Sigmoid colon (tissue), 7 donors: Measurements from ENCODE around the gene TBC1D22A. TPM values are rescaled to one million over a fixed set of nuclear protein-coding genes. Genes with fewer than 3 reads are reported as not detected.

Experiments
- DNase-seq: peaks from one replicate; pipeline ENCODE4 v3.0.0-alpha.2; 2019
- H3K27ac ChIP-seq, 4 donors: fragments of 200-600 bp; sonication (generic); one replicate each; pipeline ENCODE4 v1.5.1; 2016 to 2019; ENCODE audit warnings: mild to moderate bottlenecking in 1 of 4
- H3K27me3 ChIP-seq, 3 donors: fragments of 200-600 bp; sonication (generic); one replicate each; pipeline ENCODE4 v1.5.1; 2019; ENCODE audit warnings: mild to moderate bottlenecking in 1 of 3
- H3K36me3 ChIP-seq, 4 donors: fragments of 200-600 bp; sonication (generic); one replicate each; pipeline ENCODE4 v1.5.1; 2016 to 2019
- H3K4me1 ChIP-seq, 4 donors: fragments of 200-600 bp; sonication (generic); one replicate each; pipeline ENCODE4 v1.5.1; 2017 to 2019
- H3K4me3 ChIP-seq, 4 donors: fragments of 200-600 bp; sonication (generic); one replicate each; pipeline ENCODE4 v1.5.1; 2017 to 2019; ENCODE audit warnings: mild to moderate bottlenecking in 2 of 4, moderate library complexity in 1 of 4
- H3K9me3 ChIP-seq, 4 donors: fragments of 200-600 bp in 3 of 4; sonication (generic) in 3 of 4; one replicate each; pipeline versions ENCODE4 v1.5.1 to v1.6.1; 2013 to 2019
- EP300 ChIP-seq, 4 donors: sonication (generic); formaldehyde crosslinking; IDR thresholded peaks; one replicate each; pipeline ENCODE4 v1.6.1; 2017; ENCODE audit warnings: antibody characterized with exemption in 4 of 4
- POLR2A ChIP-seq, 2 donors: fragments of 450-650 bp; IDR thresholded peaks; one replicate each; pipeline ENCODE4 v1.6.1; 2016; ENCODE audit warnings: antibody characterized with exemption in 2 of 2, mild to moderate bottlenecking in 2 of 2, moderate library complexity in 2 of 2
- POLR2AphosphoS5 ChIP-seq, 4 donors: sonication (generic); formaldehyde crosslinking; IDR thresholded peaks; one replicate each; pipeline ENCODE4 v1.6.1; 2017; ENCODE audit warnings: antibody characterized with exemption in 4 of 4
- WGBS, 2 donors: extraction: QIAGEN DNeasy Blood & Tissue Kit; methylation state at CpG; one replicate each; pipeline ENCODE4 v1.1.7; 2013; 5-methylcytosine and 5-hydroxymethylcytosine counted together
- intact Hi-C: fragments of 100-400 bp; cut with DNase I; formaldehyde crosslinking; loops from one replicate; pipeline ENCODE4 v1.15.1; 2023
- polyA plus RNA-seq, 3 donors: library from polyadenylated mRNA; stranded (reverse); fragments of 200-250 nt; gene quantifications; one replicate each; pipeline ENCODE4 v1.2.3, GENCODE V29; 2013
- total RNA-seq, 4 donors: library from RNA; depleted of rRNA; stranded (reverse); fragments of >200 nt; gene quantifications; one replicate each; pipeline ENCODE4 v1.1.0, GENCODE V29; 2016
- TF ChIP-seq, protein P1 (sequence below), 4 experiments: fragments of 450-650 bp in 3 of 4; fragments of 200-600 bp in 1 of 4; IDR thresholded peaks; one replicate each; pipeline ENCODE4 v1.5.1; 2016 to 2019; ENCODE audit warnings: antibody characterized with exemption in 4 of 4, mild to moderate bottlenecking in 3 of 4, moderate library complexity in 2 of 4
- donor health status: healthy with polysubstance abuse.
- donor health status: Bipolar disorder and iron deficiency.
- donor health status: healthy.

TBC1D22A gene
- total and polyA plus RNA-seq, 7 donors = 13.6 to 34.6 (median 14.3) TPM

DNA sequence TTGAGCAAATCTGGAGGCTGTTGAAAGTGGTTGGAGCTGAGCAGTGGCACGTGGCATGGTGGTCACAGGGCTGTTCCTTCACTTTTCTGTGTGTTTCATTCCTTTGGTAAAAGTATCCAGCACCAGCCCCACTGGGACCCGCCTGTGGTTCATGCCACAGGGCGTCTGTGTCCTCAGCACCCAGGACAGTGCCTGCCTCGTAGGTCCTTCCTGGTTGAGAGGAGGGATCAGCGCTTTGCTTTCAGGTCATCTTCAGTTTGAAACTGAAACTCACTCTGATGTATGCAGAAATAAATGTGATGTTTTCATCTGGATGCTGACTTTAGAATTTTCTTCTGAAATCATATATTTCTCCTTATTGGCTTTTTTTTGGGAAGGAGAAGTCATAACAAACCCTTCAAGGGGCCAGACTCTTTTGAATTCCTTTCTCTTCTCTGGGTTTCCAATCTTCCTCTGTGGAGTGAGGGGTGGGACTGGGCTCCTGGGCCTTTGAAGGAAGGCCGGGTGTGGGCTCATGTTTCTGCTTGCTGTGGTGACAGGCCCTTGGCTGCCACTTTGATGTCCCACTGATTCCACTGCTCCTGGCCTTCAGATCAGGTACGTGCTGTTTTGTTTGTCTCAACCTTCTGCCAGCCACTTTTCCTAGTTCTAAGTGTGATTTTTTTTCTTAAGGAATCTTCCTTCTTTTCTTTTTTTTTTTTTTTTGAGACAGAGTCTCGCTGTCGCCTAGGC is 26.2 kb downstream of the TBC1D22A start:
- intact Hi-C loops = no loop called here
- Histone ChIP-seq H3K4me3 (no peak overlapping the region), H3K27ac (no peak overlapping the region), H3K4me1 (peaks cover 0 to 13% (median 8%) of the 10 kb centered on the region in 4 donors), H3K36me3 (peaks cover 2 to 11% (median 6%) of the 10 kb centered on the region in 4 donors), H3K9me3 (no peaks in the 10 kb centered on the region), H3K27me3 (no peaks in the 10 kb centered on the region)
- WGBS, 2 donors = 78 to 86% methylated on average over 9 of the region's 9 CpGs
- TF ChIP-seq EP300 (IDR thresholded peaks at IDR 0.05) (no peak), POLR2AphosphoS5 (IDR thresholded peaks at IDR 0.05) (no peak), POLR2A (IDR thresholded peaks at IDR 0.05) (no peak)
- TF ChIP-seq, protein P1, sequence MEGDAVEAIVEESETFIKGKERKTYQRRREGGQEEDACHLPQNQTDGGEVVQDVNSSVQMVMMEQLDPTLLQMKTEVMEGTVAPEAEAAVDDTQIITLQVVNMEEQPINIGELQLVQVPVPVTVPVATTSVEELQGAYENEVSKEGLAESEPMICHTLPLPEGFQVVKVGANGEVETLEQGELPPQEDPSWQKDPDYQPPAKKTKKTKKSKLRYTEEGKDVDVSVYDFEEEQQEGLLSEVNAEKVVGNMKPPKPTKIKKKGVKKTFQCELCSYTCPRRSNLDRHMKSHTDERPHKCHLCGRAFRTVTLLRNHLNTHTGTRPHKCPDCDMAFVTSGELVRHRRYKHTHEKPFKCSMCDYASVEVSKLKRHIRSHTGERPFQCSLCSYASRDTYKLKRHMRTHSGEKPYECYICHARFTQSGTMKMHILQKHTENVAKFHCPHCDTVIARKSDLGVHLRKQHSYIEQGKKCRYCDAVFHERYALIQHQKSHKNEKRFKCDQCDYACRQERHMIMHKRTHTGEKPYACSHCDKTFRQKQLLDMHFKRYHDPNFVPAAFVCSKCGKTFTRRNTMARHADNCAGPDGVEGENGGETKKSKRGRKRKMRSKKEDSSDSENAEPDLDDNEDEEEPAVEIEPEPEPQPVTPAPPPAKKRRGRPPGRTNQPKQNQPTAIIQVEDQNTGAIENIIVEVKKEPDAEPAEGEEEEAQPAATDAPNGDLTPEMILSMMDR (IDR thresholded peaks at IDR 0.05) = no peak
- peak; percentile 52 for DNase-seq

- 91 to 93% methylated on average over 10 of the region's 10 CpGs for WGBS, 2 donors
- H3K9me3 ChIP-seq = no peaks in the 10 kb centered on the region
- intact Hi-C loops = no loop called here
- H3K36me3 ChIP-seq = peaks cover 7 to 23% (median 17%) of the 10 kb centered on the region in 4 donors
- H3K27ac ChIP-seq = no peak overlapping the region
- peak; percentile 34 for DNase-seq
- no peaks in the 10 kb centered on the region for H3K27me3 ChIP-seq
- H3K4me1 ChIP-seq = peaks cover 0 to 13% (median 8%) of the 10 kb centered on the region in 4 donors
- no peak overlapping the region for H3K4me3 ChIP-seq
- TF ChIP-seq POLR2AphosphoS5 (IDR thresholded peaks at IDR 0.05) = no peak
- TF ChIP-seq, protein P1 (IDR thresholded peaks at IDR 0.05) = no peak
- TF ChIP-seq POLR2A (IDR thresholded peaks at IDR 0.05) = no peak
- no peak for TF ChIP-seq EP300 (IDR thresholded peaks at IDR 0.05)
These were observed 27.5 kb downstream of the TBC1D22A start for GRCh38 chr22:46789992-46790391.

GRCh38 chr22:46791201-46791731 is 28.8 kb downstream of the TBC1D22A start:
- peak overlapping the region; percentile 53 to 68 (median 58) for H3K27ac ChIP-seq
- 37 to 74% methylated on average over 13 of the region's 13 CpGs for WGBS, 2 donors
- no peaks in the 10 kb centered on the region for H3K9me3 ChIP-seq
- intact Hi-C loops = no loop called here
- TF ChIP-seq EP300 (IDR thresholded peaks at IDR 0.05) (no peak), POLR2AphosphoS5 (IDR thresholded peaks at IDR 0.05) (no peak), POLR2A (IDR thresholded peaks at IDR 0.05) (no peak)
- TF ChIP-seq, protein P1 (IDR thresholded peaks at IDR 0.05) = no peak
- H3K4me1 ChIP-seq = peaks cover 0 to 13% (median 8%) of the 10 kb centered on the region in 4 donors
- peak; percentile 84 for DNase-seq
- peaks cover 7 to 29% (median 21%) of the 10 kb centered on the region in 4 donors for H3K36me3 ChIP-seq
- no peaks in the 10 kb centered on the region for H3K27me3 ChIP-seq
- H3K4me3 ChIP-seq = no peak overlapping the region

- no peak for TF ChIP-seq EP300 (IDR thresholded peaks at IDR 0.05)
- TF ChIP-seq, protein P1 (IDR thresholded peaks at IDR 0.05) = no peak
- TF ChIP-seq POLR2A (IDR thresholded peaks at IDR 0.05) = no peak
- TF ChIP-seq POLR2AphosphoS5 (IDR thresholded peaks at IDR 0.05) = no peak
- no peaks in the 10 kb centered on the region for H3K9me3 ChIP-seq
- intact Hi-C loops = no loop called here
- H3K4me3 ChIP-seq = no peak overlapping the region
- H3K27me3 ChIP-seq = no peaks in the 10 kb centered on the region
- 94 to 95% methylated on average over 20 of the region's 20 CpGs for WGBS, 2 donors
- H3K4me1 ChIP-seq = peaks cover 0 to 13% (median 8%) of the 10 kb centered on the region in 4 donors
- peaks cover 7 to 29% (median 21%) of the 10 kb centered on the region in 4 donors for H3K36me3 ChIP-seq
- peak; percentile 62 for DNase-seq
- H3K27ac ChIP-seq = peak overlapping the region in 2 of 4 donors; percentile 9 to 53
These were observed 29.8 kb downstream of the TBC1D22A start for GRCh38 chr22:46792061-46792796.
